ENCODE measurements around the gene STH.

STH gene

DNA sequence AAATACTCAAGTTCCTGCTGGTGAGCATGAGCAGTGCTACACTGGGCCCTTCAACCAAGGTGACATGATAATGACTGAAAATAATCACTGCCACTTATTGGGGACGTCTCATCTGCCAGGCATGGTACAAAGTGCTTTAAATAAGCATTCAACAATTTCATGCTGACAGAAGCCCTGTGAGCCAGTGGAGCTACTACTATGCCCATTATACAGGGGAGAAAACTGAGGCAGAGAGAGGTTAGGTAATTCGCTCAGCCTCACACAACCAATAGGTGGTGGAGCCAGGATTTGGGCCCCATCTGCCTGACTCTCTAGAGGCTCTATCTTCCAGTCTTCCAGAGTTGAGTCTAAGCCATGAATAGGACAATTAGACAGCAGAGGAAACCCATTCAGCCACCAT lies 30.3 kb upstream of the STH start:
- no peak for DNase-seq

DNA sequence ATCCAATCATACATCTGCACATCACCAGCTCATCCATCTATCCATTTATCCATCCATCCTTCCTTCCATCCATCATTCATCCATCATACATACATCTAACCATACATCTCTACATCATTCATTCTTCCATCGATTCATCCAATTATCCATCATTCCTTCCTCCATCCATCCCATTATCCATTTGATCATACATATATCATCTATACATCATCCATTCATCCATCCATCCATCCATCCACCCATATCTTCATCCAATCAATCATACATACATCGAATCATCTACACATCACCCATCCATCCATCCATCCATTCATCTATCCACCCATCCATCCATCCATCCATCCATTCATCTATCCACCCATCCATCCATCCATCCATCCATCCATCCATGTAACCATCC lies 29.3 kb upstream of the STH start:
- DNase-seq, result no peak

DNA sequence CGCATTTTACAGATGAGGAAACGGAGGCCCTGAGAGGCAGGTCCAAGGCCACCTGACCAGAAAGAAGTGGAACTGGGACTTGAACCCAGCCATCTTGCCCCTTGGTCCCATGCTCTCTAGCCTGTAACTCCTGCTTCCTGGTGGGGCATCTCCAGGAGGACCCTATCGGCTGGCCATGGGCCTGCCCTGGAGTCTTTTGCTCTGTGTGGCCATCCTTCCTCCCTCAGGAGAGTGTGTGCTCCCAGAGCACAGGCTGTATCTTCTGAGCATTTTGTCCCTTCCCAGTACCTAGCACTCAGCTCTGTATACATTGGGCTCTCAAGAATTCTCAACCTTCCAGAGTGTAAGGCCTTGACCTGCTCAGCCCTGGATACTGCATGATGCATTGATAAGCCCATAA lies 28.4 kb upstream of the STH start:
- DNase-seq, result no peak

DNA sequence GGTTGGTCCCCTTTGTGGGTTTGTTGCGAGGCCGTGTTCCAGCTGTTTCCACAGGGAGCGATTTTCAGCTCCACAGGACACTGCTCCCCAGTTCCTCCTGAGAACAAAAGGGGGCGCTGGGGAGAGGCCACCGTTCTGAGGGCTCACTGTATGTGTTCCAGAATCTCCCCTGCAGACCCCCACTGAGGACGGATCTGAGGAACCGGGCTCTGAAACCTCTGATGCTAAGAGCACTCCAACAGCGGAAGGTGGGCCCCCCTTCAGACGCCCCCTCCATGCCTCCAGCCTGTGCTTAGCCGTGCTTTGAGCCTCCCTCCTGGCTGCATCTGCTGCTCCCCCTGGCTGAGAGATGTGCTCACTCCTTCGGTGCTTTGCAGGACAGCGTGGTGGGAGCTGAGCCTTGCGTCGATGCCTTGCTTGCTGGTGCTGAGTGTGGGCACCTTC lies 27.3 kb upstream of the STH start:
- no peak for DNase-seq

DNA sequence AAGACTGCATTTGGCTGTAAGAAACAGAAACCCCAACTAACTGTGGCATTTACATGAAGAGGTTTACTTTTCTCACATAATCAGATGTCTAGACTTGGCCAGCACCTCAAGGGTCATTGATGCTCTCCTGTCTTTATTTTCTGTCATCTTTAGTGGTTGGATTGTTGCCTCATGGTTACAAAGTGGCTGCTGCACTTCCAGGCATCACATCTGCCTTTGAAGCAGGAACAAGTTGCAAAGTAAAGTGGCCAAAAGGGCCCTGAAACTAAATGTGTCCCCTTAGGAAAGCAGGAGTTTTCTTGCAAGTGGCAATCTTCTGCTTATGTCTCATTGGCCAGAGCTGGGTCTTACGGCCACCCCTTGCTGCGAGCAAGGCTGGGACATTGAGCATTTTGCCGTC lies 26.5 kb upstream of the STH start:
- no peak for DNase-seq

GRCh38 chr17:45973099-45973780 lies 25.8 kb upstream of the STH start:
- no peak for DNase-seq

DNA sequence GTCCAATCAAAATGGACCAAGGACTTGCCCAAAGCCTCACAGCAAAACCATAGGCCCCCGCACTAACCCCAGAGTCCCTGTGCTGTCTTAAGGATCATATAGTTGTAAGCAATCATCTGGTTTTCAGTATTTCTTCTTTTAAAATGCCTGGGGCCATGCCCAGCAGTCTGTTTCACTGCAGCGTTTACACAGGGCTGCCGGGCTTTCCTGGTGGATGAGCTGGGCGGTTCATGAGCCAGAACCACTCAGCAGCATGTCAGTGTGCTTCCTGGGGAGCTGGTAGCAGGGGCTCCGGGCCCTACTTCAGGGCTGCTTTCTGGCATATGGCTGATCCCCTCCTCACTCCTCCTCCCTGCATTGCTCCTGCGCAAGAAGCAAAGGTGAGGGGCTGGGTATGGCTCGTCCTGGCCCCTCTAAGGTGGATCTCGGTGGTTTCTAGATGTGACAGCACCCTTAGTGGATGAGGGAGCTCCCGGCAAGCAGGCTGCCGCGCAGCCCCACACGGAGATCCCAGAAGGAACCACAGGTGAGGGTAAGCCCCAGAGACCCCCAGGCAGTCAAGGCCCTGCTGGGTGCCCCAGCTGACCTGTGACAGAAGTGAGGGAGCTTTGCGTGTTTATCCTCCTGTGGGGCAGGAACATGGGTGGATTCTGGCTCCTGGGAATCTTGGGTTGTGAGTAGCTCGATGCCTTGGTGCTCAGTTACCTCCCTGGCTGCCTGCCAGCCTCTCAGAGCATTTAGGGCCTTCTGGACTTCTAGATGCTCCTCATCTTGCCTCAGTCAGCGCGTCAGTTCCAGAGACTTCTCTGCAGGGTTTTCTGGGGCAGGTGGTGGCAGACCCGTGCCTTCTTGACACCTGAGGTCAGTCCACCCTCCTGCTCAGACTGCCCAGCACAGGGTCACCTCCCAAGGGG lies 24.8 kb upstream of the STH start:
- no peak for DNase-seq

DNA sequence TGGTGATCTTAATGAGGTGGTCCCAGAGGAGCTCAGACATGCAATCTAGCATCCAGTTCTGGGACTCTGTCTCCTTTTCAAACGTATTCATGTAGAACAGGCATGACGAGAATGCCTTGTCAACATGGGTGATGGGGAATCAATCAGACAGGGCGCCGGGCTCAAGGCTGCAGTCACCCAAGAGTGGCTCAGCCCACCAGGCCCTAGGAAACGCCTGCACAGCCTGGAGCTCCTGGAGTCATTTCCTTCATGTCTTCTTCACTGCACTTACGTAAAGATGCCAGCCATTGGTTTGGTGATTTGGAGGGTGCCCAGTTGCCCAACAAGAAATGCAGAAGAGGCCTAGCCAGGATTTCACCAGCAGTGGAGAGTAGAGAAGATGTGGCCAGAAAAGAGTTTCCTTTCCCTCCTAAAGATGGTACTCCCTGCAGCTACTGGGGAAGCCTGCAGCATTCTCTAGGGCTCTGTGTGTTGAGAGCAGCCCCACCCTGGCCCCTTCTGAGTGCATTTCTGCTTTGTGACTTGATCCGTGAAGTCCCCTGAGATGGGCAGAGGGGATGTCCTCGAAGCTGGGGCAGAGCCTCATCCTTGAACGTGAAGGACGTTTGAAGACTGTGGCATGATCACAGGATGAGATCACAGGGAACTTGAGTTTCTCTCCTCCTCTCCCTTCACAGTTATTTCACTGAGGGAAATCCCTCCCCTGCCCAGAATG lies 24.0 kb upstream of the STH start:
- no peak for DNase-seq

DNA sequence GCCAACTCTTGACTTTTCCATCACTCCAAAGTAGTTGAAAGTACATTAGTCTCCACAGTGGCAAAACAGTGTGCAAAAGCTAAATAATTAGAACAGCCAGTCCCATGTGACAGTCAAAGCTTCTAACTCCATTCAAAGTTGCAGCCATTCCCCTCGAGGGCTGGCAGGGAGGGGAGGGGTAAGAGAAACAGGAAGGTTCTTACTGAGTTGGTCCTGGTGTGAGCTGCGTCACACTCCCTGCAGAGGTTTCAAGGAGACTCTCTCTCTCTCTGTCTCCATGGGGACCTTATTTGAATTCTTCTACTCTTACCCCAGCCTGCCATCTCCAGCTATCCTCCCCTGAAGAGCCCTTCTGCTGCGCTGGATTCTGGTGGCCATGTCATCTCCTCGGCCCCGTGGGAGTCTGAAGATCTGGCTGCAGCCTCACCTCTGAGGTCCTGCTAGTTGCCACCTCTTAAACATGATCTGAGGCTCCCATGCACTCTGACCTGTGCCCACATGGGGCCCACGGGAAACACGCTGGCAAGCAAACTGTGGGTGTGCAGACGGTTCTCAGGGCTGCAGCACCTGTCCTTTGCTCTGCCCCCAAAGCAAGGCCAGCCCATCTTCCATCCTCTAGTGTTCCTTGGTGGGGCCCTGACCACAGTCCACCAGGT lies 23.3 kb upstream of the STH start:
- DNase-seq, result no peak

GRCh38 chr17:45976391-45976754 lies 22.7 kb upstream of the STH start:
- no peak for DNase-seq

DNA sequence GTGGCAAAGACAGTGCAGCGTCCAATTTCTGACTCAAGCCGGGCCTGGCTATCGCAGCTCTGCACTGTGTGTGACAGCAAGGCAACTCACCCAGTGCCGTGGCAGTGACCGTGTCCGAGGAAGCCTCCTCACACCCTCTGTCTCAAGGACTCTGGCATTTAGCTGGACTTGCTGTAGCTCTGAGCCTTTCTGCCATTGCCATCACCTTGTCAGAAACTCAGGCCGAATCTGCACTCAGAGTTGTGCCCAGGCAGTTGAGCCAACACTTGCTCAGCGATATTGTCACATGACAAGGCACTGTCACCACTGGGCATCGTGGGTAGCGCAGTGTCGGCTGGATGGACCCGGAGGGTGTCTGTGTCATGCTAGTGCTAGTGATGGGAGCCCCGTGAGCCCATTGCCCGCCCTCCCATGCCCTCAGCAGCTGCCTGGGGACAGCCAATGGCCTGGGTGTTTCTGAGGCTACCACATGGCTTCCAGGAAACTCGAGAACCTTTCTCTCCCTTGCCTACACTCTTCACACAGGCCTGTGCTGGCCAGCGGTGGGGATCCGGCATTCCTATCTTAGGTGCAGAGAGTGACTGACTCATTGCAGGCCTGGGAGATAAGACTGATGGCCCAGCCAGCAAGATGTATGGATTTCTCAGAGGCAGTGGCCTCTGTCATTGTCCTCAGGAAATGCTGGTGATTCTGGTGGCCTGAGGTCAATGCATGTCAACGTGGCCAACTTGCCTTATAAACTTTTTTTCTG lies 22.1 kb upstream of the STH start:
- DNase-seq, result no peak

DNA sequence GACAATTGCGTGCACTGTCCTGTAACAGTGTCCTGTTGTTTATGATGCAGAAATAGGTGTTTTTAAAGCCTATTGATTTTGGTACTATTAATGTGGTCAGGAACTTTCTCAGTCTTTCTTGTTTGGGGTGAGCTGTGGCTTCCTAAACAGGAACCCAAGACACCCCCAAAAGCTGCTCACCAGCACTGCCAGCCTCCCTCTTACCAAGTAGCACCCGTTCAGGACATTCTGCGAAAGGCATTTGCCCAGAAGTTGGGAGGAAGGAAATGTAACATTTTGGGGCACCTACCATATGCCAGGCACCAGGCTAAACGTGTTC lies 21.6 kb upstream of the STH start:
- no peak for DNase-seq

GRCh38 chr17:45977976-45978626 lies 20.9 kb upstream of the STH start:
- no peak for DNase-seq

GRCh38 chr17:45979137-45979536 lies 19.9 kb upstream of the STH start:
- no peak for DNase-seq

DNA sequence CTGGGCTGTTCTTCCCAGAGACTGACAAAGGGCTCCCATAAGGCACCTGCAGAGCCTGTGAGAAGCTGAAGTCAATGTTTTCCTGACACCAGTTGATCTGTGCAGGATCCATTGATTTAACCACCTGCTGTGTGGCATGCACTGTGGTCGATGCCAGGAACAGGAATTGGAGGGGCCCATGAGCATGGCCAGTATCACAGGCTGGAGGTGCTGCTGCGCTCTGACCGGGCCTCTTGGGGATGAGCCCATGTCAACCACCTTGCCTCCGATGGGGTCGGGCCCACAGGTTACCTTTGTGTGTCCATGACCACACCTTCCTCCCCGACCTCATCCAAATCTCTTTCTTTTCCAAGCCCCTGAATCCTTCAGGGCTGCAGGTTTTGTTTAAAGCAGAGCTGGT lies 18.2 kb upstream of the STH start:
- no peak for DNase-seq

GRCh38 chr17:45981306-45981705 lies 17.7 kb upstream of the STH start:
- no peak for DNase-seq

DNA sequence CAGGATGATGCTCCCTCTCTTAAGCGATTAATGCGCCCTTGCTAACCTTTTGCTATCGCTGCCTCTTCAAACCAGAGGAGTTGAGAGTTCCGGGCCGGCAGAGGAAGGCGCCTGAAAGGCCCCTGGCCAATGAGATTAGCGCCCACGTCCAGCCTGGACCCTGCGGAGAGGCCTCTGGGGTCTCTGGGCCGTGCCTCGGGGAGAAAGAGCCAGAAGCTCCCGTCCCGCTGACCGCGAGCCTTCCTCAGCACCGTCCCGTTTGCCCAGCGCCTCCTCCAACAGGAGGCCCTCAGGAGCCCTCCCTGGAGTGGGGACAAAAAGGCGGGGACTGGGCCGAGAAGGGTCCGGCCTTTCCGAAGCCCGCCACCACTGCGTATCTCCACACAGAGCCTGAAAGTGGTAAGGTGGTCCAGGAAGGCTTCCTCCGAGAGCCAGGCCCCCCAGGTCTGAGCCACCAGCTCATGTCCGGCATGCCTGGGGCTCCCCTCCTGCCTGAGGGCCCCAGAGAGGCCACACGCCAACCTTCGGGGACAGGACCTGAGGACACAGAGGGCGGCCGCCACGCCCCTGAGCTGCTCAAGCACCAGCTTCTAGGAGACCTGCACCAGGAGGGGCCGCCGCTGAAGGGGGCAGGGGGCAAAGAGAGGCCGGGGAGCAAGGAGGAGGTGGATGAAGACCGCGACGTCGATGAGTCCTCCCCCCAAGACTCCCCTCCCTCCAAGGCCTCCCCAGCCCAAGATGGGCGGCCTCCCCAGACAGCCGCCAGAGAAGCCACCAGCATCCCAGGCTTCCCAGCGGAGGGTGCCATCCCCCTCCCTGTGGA lies 16.0 kb upstream of the STH start:
- no peak for DNase-seq

DNA sequence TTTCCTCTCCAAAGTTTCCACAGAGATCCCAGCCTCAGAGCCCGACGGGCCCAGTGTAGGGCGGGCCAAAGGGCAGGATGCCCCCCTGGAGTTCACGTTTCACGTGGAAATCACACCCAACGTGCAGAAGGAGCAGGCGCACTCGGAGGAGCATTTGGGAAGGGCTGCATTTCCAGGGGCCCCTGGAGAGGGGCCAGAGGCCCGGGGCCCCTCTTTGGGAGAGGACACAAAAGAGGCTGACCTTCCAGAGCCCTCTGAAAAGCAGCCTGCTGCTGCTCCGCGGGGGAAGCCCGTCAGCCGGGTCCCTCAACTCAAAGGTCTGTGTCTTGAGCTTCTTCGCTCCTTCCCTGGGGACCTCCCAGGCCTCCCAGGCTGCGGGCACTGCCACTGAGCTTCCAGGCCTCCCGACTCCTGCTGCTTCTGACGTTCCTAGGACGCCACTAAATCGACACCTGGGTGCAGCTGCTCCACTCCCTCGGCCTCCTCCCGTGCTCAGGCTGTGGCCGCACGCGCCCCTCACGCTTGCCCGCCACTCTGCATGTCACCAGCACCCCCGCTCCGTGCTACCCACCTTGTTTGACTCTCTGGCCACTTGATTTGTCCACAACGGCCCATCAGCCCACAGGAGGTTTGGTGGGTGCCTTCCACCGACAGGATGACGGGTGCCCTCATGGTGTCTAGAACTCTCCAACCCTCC lies 15.3 kb upstream of the STH start:
- no peak for DNase-seq

DNA sequence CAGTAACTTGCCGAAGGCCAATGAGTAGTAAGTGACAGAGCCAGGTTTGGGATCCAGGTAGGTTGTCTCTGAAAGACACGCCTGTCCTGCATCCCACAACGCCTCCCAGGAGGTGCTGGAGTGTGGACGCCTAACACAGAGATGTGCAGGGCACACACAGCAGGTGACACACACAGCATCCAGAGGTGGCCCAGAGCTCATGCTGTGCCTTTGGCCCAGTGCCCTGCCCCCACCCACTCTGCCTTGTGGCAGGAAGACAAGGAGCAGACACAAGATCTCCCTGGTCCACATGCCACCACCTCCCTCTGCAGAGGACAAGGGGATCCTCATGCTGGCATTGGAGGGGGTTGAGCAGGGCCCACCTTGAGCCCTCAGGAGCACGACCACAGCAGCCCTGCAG lies 14.7 kb upstream of the STH start:
- no peak for DNase-seq

DNA sequence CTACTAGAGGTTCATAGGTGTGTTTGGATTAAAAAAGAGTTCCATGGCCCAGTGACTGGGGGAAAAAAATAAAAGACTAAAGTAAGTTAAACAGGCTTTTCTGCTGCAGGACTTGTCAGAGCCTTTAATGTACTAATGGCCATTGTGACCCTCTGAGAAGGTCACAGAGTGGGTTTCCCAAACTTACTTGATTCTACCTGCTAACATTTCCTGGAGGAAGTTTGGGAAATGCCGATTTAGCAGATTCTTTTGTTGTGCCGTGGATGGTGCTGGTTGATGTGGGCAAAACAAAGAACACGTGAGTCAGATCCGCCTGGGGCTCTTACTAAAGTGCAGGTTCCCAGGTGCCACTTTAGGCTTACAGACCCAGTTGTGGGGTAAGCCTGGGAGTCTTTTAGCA lies 13.6 kb upstream of the STH start:
- DNase-seq, result no peak

DNA sequence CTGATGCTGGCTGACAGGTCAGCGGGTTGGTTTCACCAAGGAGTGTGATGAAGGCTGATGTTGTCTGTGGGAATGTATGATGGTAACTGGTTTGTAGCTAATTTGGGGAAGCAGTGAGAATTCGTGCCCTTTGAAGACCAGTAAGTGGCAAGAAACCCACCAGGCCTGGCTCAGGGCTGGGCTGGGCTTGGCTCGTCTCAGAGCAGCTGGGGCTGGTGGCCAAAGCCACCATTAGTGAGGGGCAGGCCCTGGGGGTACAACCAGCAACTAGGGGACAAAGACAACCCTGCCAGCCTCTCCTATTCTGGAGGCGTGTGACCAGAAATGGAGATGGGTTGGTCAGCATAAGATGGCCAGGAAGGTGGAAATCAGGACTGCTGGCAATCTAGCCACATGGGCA lies 13.0 kb upstream of the STH start:
- DNase-seq, result no peak
